ENCODE measurements around the gene HEATR9. TPM values are rescaled to one million over a fixed set of nuclear protein-coding genes. Genes with fewer than 3 reads are reported as not detected.
A peak's percentile ranks its signal among the peaks of the same experiment; 100 is the strongest.

HEATR9 gene
- total RNA-seq, 1 donor from 2014 or later, result not detected

- intact Hi-C loops (cut with DNase I), result loop anchor here (1.0 to 10.0 kb wide), 7 partner anchors 46 to 1555 kb away; partner anchors contain the start of genes AP2B1, CCL2, LIG3 and SLFN5
- Histone ChIP-seq H3K4me1 (peaks cover 4 to 42% of the 10 kb centered on the region in 2 donors), H3K27ac (peak overlapping the region; percentile 91 to 95)
Measured at GRCh38 chr17:35809855-35810461, 58.7 kb downstream of the HEATR9 start.

GRCh38 chr17:35808962-35809854 is 59.5 kb downstream of the HEATR9 start, which contains the start of gene TAF15:
Gene TAF15 (plus strand): TSS chr17:35809484. CDS start chr17:35809570, 86 bp downstream.
- TF ChIP-seq, protein P1, sequence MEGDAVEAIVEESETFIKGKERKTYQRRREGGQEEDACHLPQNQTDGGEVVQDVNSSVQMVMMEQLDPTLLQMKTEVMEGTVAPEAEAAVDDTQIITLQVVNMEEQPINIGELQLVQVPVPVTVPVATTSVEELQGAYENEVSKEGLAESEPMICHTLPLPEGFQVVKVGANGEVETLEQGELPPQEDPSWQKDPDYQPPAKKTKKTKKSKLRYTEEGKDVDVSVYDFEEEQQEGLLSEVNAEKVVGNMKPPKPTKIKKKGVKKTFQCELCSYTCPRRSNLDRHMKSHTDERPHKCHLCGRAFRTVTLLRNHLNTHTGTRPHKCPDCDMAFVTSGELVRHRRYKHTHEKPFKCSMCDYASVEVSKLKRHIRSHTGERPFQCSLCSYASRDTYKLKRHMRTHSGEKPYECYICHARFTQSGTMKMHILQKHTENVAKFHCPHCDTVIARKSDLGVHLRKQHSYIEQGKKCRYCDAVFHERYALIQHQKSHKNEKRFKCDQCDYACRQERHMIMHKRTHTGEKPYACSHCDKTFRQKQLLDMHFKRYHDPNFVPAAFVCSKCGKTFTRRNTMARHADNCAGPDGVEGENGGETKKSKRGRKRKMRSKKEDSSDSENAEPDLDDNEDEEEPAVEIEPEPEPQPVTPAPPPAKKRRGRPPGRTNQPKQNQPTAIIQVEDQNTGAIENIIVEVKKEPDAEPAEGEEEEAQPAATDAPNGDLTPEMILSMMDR (IDR thresholded peaks at IDR 0.05), result peak; percentile 53 to 85 (median 77)
- peak; percentile 85 to 97 for DNase-seq (ENCODE audit: low spot score in 2 of 2)
- no peaks in the 10 kb centered on the region for H3K36me3 ChIP-seq
- H3K4me1 ChIP-seq, result peaks cover 4 to 39% of the 10 kb centered on the region in 2 donors
- peak within 1 kb of the TSS; percentile 80 to 89 for H3K4me3 ChIP-seq
- H3K27ac ChIP-seq, result peak within 1 kb of the TSS; percentile 91 to 95
- H3K27me3 ChIP-seq, result no peaks in the 10 kb centered on the region
- H3K9me3 ChIP-seq, result no peaks in the 10 kb centered on the region
- intact Hi-C loops (cut with DNase I), result loop anchor here (1.0 to 10.0 kb wide), 7 partner anchors 45 to 1554 kb away; partner anchors contain the start of genes AP2B1, CCL2, LIG3 and SLFN5

More at GRCh38 chr17:35809855-35810461, 58.7 kb downstream of the HEATR9 start:
- no peak for DNase-seq (ENCODE audit: low spot score in 2 of 2)
- no peaks in the 10 kb centered on the region for H3K36me3 ChIP-seq
- peak overlapping the region; percentile 80 to 89 for H3K4me3 ChIP-seq
- H3K9me3 ChIP-seq, result no peaks in the 10 kb centered on the region
- TF ChIP-seq, protein P1 (IDR thresholded peaks at IDR 0.05), result no peak
- H3K27me3 ChIP-seq, result no peaks in the 10 kb centered on the region

GRCh38 chr17:35808240-35808961 is 60.3 kb downstream of the HEATR9 start:
- H3K4me3 ChIP-seq, result peak overlapping the region; percentile 80 to 89
- H3K9me3 ChIP-seq, result no peaks in the 10 kb centered on the region
- intact Hi-C loops (cut with DNase I), result loop anchor here (5.0 to 10.0 kb wide), 4 partner anchors 221 to 1554 kb away; partner anchors contain the start of genes AP2B1, CCL2, LIG3 and SLFN5
- H3K27ac ChIP-seq, result peak overlapping the region; percentile 91 to 95
- H3K36me3 ChIP-seq, result no peaks in the 10 kb centered on the region
- H3K4me1 ChIP-seq, result peaks cover 4 to 38% of the 10 kb centered on the region in 2 donors
- no peaks in the 10 kb centered on the region for H3K27me3 ChIP-seq
- TF ChIP-seq, protein P1 (IDR thresholded peaks at IDR 0.05), result no peak
- DNase-seq (ENCODE audit: low spot score in 2 of 2), result no peak

GRCh38 chr17:35807371-35808144 is 61.1 kb downstream of the HEATR9 start:
- Histone ChIP-seq H3K27me3 (no peaks in the 10 kb centered on the region), H3K36me3 (no peaks in the 10 kb centered on the region), H3K9me3 (no peaks in the 10 kb centered on the region), H3K27ac (peak overlapping the region; percentile 91 to 95), H3K4me1 (peaks cover 4 to 36% of the 10 kb centered on the region in 2 donors), H3K4me3 (no peak overlapping the region)
- no peak for DNase-seq (ENCODE audit: low spot score in 2 of 2)
- intact Hi-C loops (cut with DNase I), result loop anchor here (5.0 to 10.0 kb wide), 4 partner anchors 220 to 1553 kb away; partner anchors contain the start of genes AP2B1, CCL2, LIG3 and SLFN5
- TF ChIP-seq, protein P1 (IDR thresholded peaks at IDR 0.05), result no peak

Other genes with a start within 250 kb of the HEATR9 start
- 9.9 TPM for gene RASL10B, start 137.3 kb downstream of the HEATR9 start, total RNA-seq
- not detected for gene GAS2L2, start 115.7 kb downstream of the HEATR9 start, total RNA-seq
- not detected for gene C17orf50, start 108.0 kb downstream of the HEATR9 start, total RNA-seq
- 44.6 TPM for gene MMP28, start 73.2 kb downstream of the HEATR9 start, total RNA-seq
- 49.6 TPM for gene TAF15, start 59.4 kb downstream of the HEATR9 start, total RNA-seq
- 43.2 TPM for gene CCL5, start 11.5 kb upstream of the HEATR9 start, total RNA-seq
- gene RDM1, start 61.9 kb upstream of the HEATR9 start, total RNA-seq, result not detected
- gene LYZL6, start 74.8 kb upstream of the HEATR9 start, total RNA-seq, result not detected
- gene CCL16, start 112.6 kb upstream of the HEATR9 start, total RNA-seq, result not detected
- gene CCL14, start 117.8 kb upstream of the HEATR9 start, total RNA-seq, result 168 TPM
- gene CCL15, start 132.7 kb upstream of the HEATR9 start, total RNA-seq, result not detected
- 29.7 TPM for gene CCL23, start 149.1 kb upstream of the HEATR9 start, total RNA-seq
- not detected for gene CCL18, start 195.4 kb upstream of the HEATR9 start, total RNA-seq
- gene CCL3, start 221.3 kb upstream of the HEATR9 start, total RNA-seq, result not detected
- not detected for gene CCL4, start 234.9 kb upstream of the HEATR9 start, total RNA-seq